H9 (cell line): ENCODE data around the gene ZFP36. TPM values are rescaled to one million over a fixed set of nuclear protein-coding genes. Genes with fewer than 3 reads are reported as not detected.

Experiments
- DNase-seq: peaks from one replicate; pipeline ENCODE4 v3.0.0-alpha.2; 2017
- H2AFZ ChIP-seq: one replicate; pipeline ENCODE4 v1.6.1; 2013; ENCODE audit warnings: mild to moderate bottlenecking, low read length, control low read depth, moderate library complexity
- H2AK5ac ChIP-seq: 2 replicates; pipeline ENCODE4 v1.6.1; 2013; ENCODE audit warnings: low read length, control low read depth, mixed read lengths; ENCODE audit not compliant: insufficient read length
- H2BK120ac ChIP-seq: one replicate; pipeline ENCODE4 v1.6.1; 2013; ENCODE audit warnings: low read depth, mild to moderate bottlenecking, low read length, control low read depth, inconsistent platforms; ENCODE audit not compliant: poor library complexity, severe bottlenecking
- H2BK12ac ChIP-seq: 2 replicates; pipeline ENCODE4 v1.6.1; 2013; ENCODE audit warnings: low read length, control low read depth, mixed read lengths, low read depth; ENCODE audit not compliant: insufficient read length
- H2BK15ac ChIP-seq: 2 replicates; pipeline ENCODE4 v1.6.1; 2013; ENCODE audit warnings: low read depth, low read length, control low read depth
- H2BK20ac ChIP-seq: one replicate; pipeline ENCODE4 v1.6.1; 2013; ENCODE audit warnings: low read depth, mild to moderate bottlenecking, low read length, control low read depth, inconsistent platforms; ENCODE audit not compliant: poor library complexity, severe bottlenecking
- H2BK5ac ChIP-seq: 2 replicates; pipeline ENCODE4 v1.6.1; 2013; ENCODE audit warnings: low read length, control low read depth, mixed read lengths; ENCODE audit not compliant: insufficient read length
- H3K14ac ChIP-seq: 2 replicates; pipeline ENCODE4 v1.6.1; 2013; ENCODE audit warnings: low read length, control low read depth; ENCODE audit not compliant: insufficient read depth
- H3K18ac ChIP-seq: 2 replicates; pipeline ENCODE4 v1.6.1; 2013; ENCODE audit warnings: low read depth, mild to moderate bottlenecking, mixed read lengths, low read length, control low read depth; ENCODE audit not compliant: insufficient read length
- H3K23ac ChIP-seq: 2 replicates; pipeline ENCODE4 v1.6.1; 2013; ENCODE audit warnings: low read length, control low read depth, mixed read lengths, low read depth; ENCODE audit not compliant: insufficient read length
- H3K23me2 ChIP-seq: 2 replicates; pipeline ENCODE4 v1.6.1; 2013; ENCODE audit warnings: low read depth, mild to moderate bottlenecking, mixed read lengths, low read length, control low read depth; ENCODE audit not compliant: insufficient read length, poor library complexity, severe bottlenecking
- H3K27ac ChIP-seq: 2 replicates; pipeline ENCODE4 v1.5.1; 2013; ENCODE audit warnings: low read length, control low read depth, mixed read lengths, low read depth; ENCODE audit not compliant: insufficient read length
- H3K27me3 ChIP-seq: 2 replicates; pipeline ENCODE4 v1.6.1; 2013; ENCODE audit warnings: low read length, control low read depth, inconsistent platforms; ENCODE audit not compliant: insufficient read depth
- H3K4ac ChIP-seq: 2 replicates; pipeline ENCODE4 v1.6.1; 2013; ENCODE audit warnings: low read depth, mild to moderate bottlenecking, control low read depth, inconsistent platforms, low read length, moderate library complexity
- H3K4me1 ChIP-seq: 2 replicates; pipeline ENCODE4 v1.6.1; 2013; ENCODE audit warnings: low read length, control low read depth, inconsistent platforms; ENCODE audit not compliant: insufficient read depth
- H3K4me2 ChIP-seq: 2 replicates; pipeline ENCODE4 v1.6.1; 2013; ENCODE audit warnings: low read length, control low read depth, mixed read lengths; ENCODE audit not compliant: insufficient read length, insufficient read depth
- H3K56ac ChIP-seq: 2 replicates; pipeline ENCODE4 v1.6.1; 2013; ENCODE audit warnings: low read depth, mild to moderate bottlenecking, mixed read lengths, low read length, control low read depth; ENCODE audit not compliant: insufficient read length
- H3K79me1 ChIP-seq: 2 replicates; pipeline ENCODE4 v1.6.1; 2013; ENCODE audit warnings: low read depth, mild to moderate bottlenecking, moderate library complexity, low read length, control low read depth, inconsistent platforms; ENCODE audit not compliant: insufficient read depth, poor library complexity, severe bottlenecking
- H3K79me2 ChIP-seq: 2 replicates; pipeline ENCODE4 v1.6.1; 2013; ENCODE audit warnings: low read length, control low read depth, inconsistent platforms; ENCODE audit not compliant: insufficient read depth
- H3K9ac ChIP-seq: 2 replicates; pipeline ENCODE4 v1.6.1; 2013; ENCODE audit warnings: low read length, control low read depth, mixed read lengths; ENCODE audit not compliant: insufficient read length; ENCODE audit errors: extremely low read depth
- H3K9me3 ChIP-seq: one replicate; pipeline ENCODE4 v1.6.1; 2013; ENCODE audit warnings: low read depth, low read length, inconsistent platforms; ENCODE audit not compliant: control insufficient read depth
- H3T11ph ChIP-seq: one replicate; pipeline ENCODE4 v1.6.1; 2013; ENCODE audit warnings: mild to moderate bottlenecking, low read length, control low read depth, inconsistent platforms
- H4K20me1 ChIP-seq: one replicate; pipeline ENCODE4 v1.6.1; 2013; ENCODE audit not compliant: control insufficient read depth, insufficient read length, insufficient read depth
- H4K5ac ChIP-seq: 2 replicates; pipeline ENCODE4 v1.6.1; 2013; ENCODE audit warnings: low read depth, mild to moderate bottlenecking, mixed read lengths, low read length, control low read depth; ENCODE audit not compliant: insufficient read length
- H4K8ac ChIP-seq: replicated peaks from 2 replicates; pipeline ENCODE4 v1.6.1; 2013; ENCODE audit warnings: low read length, control low read depth, mixed read lengths, low read depth; ENCODE audit not compliant: insufficient read length
- H4K91ac ChIP-seq: 2 replicates; pipeline ENCODE4 v1.6.1; 2013; ENCODE audit warnings: low read depth, mild to moderate bottlenecking, moderate library complexity, mixed read lengths, low read length, control low read depth; ENCODE audit not compliant: insufficient read length
- H3K27ac Mint-ChIP-seq, 3 experiments: 2 replicates in 2 of 3; 3 replicates in 1 of 3; pipeline ENCODE4 v1.8.0; 2020 to 2021; ENCODE audit warnings: mixed read lengths in 3 of 3, mild to moderate bottlenecking in 1 of 3, moderate library complexity in 1 of 3
- H3K27me3 Mint-ChIP-seq: 2 replicates; pipeline ENCODE4 v1.8.0; 2021; ENCODE audit warnings: low read depth, mild to moderate bottlenecking, moderate library complexity, mixed read lengths
- H3K36me3 Mint-ChIP-seq, 3 experiments: 2 replicates in 2 of 3; 3 replicates in 1 of 3; pipeline ENCODE4 v1.8.0; 2020 to 2021; ENCODE audit warnings: low read depth in 3 of 3, mixed read lengths in 3 of 3; ENCODE audit not compliant: insufficient read depth in 1 of 3
- H3K4me1 Mint-ChIP-seq, 2 experiments: 2 replicates each; pipeline ENCODE4 v1.8.0; 2020; ENCODE audit warnings: mixed read lengths in 2 of 2
- H3K4me3 Mint-ChIP-seq, 2 experiments: 2 replicates in 1 of 2; 3 replicates in 1 of 2; pipeline ENCODE4 v1.8.0; 2020 to 2021; ENCODE audit warnings: mild to moderate bottlenecking in 2 of 2, mixed read lengths in 2 of 2, moderate library complexity in 1 of 2
- H3K9me3 Mint-ChIP-seq, 2 experiments: 2 replicates in 1 of 2; 3 replicates in 1 of 2; pipeline ENCODE4 v1.8.0; 2020; ENCODE audit warnings: mild to moderate bottlenecking in 2 of 2, mixed read lengths in 2 of 2, moderate library complexity in 1 of 2
- WGBS: extraction: QIAGEN DNeasy Blood & Tissue Kit; methylation state at CpG from one replicate; pipeline ENCODE4 v1.1.7; 2013; ENCODE audit warnings: missing lambda C conversion rate, low lambda C conversion rate, mixed read lengths; ENCODE audit not compliant: insufficient read length; ENCODE audit errors: extremely low coverage; 5-methylcytosine and 5-hydroxymethylcytosine counted together
- total RNA-seq: library from RNA; stranded (reverse); gene quantifications from 2 replicates; pipeline ENCODE4 v1.2.1, GENCODE V29; 2021
- TF ChIP-seq, protein P1 (sequence below): fragments of 200-600 bp; sonication (generic); conservative IDR thresholded peaks from 3 replicates; pipeline ENCODE4 v1.8.0; 2021; ENCODE audit warnings: antibody characterized with exemption, mild to moderate bottlenecking

The ZFP36 gene
- total RNA-seq, 1 experiment from 2014 or later: 14.6 TPM

DNA sequence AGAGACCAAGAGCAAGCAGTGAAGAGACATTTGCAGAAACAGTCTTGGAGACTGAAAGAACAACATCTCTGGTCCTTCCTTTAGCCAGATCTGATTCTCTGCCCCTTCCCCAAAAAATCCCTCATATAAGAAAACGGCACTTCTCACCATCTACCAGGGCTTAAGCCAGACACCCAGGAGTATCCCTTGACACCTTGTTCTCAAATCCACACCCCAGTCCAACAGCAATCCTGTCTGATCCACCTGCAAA is 4.1 kb downstream of the ZFP36 start:
- Histone ChIP-seq H4K5ac (no peak overlapping the region), H3K79me1 (peaks cover 6% of the 10 kb centered on the region), H3K23me2 (peaks cover 19% of the 10 kb centered on the region), H2BK20ac (no peak overlapping the region), H3K27me3 (no peaks in the 10 kb centered on the region), H3K56ac (no peak overlapping the region), H2AFZ (no peak overlapping the region), H2BK120ac (no peak overlapping the region), H3K27ac (no peak overlapping the region), H3K9me3 (no peaks in the 10 kb centered on the region), H3K9ac (peak overlapping the region; percentile 86), H3K4me1 (peaks cover 4% of the 10 kb centered on the region; the same call in 1 of the 2 replicates), H2BK5ac (no peak overlapping the region), H4K8ac (no peak overlapping the region), H3K18ac (no peak overlapping the region), H3T11ph (no peak overlapping the region), H3K4me2 (peak overlapping the region; percentile 78), H3K4ac (no peak overlapping the region), H4K20me1 (peaks cover 2% of the 10 kb centered on the region), H4K91ac (no peak overlapping the region), H2AK5ac (no peak overlapping the region), H2BK15ac (no peak overlapping the region), H3K79me2 (peaks cover 9% of the 10 kb centered on the region; the same call in 1 of the 2 replicates), H2BK12ac (no peak overlapping the region), H3K23ac (no peak overlapping the region), H3K14ac (no peak overlapping the region)
- Mint-ChIP-seq H3K27ac (peak overlapping the region in 2 of 3 experiments; percentile 73 to 76; a peak in 5 of 7 replicates), H3K36me3 (peaks cover 10 to 30% (median 24%) of the 10 kb centered on the region in 3 experiments), H3K9me3 (no peaks in the 10 kb centered on the region; a peak in 1 of 5 replicates), H3K4me3 (peak overlapping the region; percentile 96 to 97), H3K27me3 (peaks cover 1% of the 10 kb centered on the region; the same call in 1 of the 2 replicates), H3K4me1 (peaks cover 43 to 56% of the 10 kb centered on the region in 2 experiments)
- TF ChIP-seq, protein P1, sequence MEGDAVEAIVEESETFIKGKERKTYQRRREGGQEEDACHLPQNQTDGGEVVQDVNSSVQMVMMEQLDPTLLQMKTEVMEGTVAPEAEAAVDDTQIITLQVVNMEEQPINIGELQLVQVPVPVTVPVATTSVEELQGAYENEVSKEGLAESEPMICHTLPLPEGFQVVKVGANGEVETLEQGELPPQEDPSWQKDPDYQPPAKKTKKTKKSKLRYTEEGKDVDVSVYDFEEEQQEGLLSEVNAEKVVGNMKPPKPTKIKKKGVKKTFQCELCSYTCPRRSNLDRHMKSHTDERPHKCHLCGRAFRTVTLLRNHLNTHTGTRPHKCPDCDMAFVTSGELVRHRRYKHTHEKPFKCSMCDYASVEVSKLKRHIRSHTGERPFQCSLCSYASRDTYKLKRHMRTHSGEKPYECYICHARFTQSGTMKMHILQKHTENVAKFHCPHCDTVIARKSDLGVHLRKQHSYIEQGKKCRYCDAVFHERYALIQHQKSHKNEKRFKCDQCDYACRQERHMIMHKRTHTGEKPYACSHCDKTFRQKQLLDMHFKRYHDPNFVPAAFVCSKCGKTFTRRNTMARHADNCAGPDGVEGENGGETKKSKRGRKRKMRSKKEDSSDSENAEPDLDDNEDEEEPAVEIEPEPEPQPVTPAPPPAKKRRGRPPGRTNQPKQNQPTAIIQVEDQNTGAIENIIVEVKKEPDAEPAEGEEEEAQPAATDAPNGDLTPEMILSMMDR: no peak
- no CpG with 5 or more reads among the region's 1 CpG for WGBS
- DNase-seq: no peak
